Stimulated activated CD8-positive, alpha-beta memory T cell treated with anti-CD3 and anti-CD28 coated beads, Interleukin-7, amount 100 ng/mL, for 1 hour (primary cell): ENCODE data around the gene MLYCD.

ENCODE experiments used
- DNase-seq, 2 donors: peaks; one replicate each; pipeline ENCODE4 v3.0.0-alpha.2; 2020; ENCODE audit warnings: low read depth in 2 of 2

Gene MLYCD

GRCh38 chr16:83899272-83899897 lies 470 bp downstream of the MLYCD start:
- peak in 1 of 2 donors; percentile 2 for DNase-seq

- no peak for DNase-seq
These were observed 1.1 kb downstream of the MLYCD start for GRCh38 chr16:83899978-83900377.

GRCh38 chr16:83900571-83900970 lies 1.7 kb downstream of the MLYCD start:
- no peak for DNase-seq

- DNase-seq: no peak
These were observed 2.2 kb downstream of the MLYCD start for GRCh38 chr16:83901101-83901500.

GRCh38 chr16:83903751-83904150 lies 4.8 kb downstream of the MLYCD start:
- no peak for DNase-seq

- DNase-seq: no peak
These were observed 7.8 kb downstream of the MLYCD start for GRCh38 chr16:83906683-83907082.

GRCh38 chr16:83907111-83907510 lies 8.2 kb downstream of the MLYCD start:
- no peak for DNase-seq

- no peak for DNase-seq
These were observed 8.8 kb downstream of the MLYCD start for GRCh38 chr16:83907631-83908250.

GRCh38 chr16:83908798-83909197 lies 9.9 kb downstream of the MLYCD start:
- DNase-seq: no peak

GRCh38 chr16:83911290-83911689 lies 12.4 kb downstream of the MLYCD start:
- no peak for DNase-seq

- DNase-seq: no peak
These were observed 13.8 kb downstream of the MLYCD start for GRCh38 chr16:83912519-83913244.

GRCh38 chr16:83913245-83913633 lies 14.3 kb downstream of the MLYCD start:
- DNase-seq: no peak

- DNase-seq: no peak
These were observed 15.3 kb downstream of the MLYCD start for GRCh38 chr16:83914091-83914710.

- DNase-seq: no peak
These were observed 16.2 kb downstream of the MLYCD start for GRCh38 chr16:83915081-83915480.

GRCh38 chr16:83915491-83915890 lies 16.6 kb downstream of the MLYCD start:
- DNase-seq: no peak

- no peak for DNase-seq
These were observed 18.5 kb downstream of the MLYCD start for GRCh38 chr16:83917152-83918120.

- DNase-seq: no peak
These were observed 22.1 kb downstream of the MLYCD start for GRCh38 chr16:83920894-83921491.

GRCh38 chr16:83923581-83924365 lies 24.9 kb downstream of the MLYCD start:
- no peak for DNase-seq

- no peak for DNase-seq
These were observed 25.8 kb downstream of the MLYCD start for GRCh38 chr16:83924686-83925085.
